Measurements from ENCODE around the gene SLAMF9. TPM values are rescaled to one million over a fixed set of nuclear protein-coding genes. Genes with fewer than 3 reads are reported as not detected.

Gene SLAMF9
- total and polyA plus RNA-seq, 2 of the 8 experiments (the other 6 are each of a cell fraction or from before 2014, with no cell fraction given): not detected

DNA sequence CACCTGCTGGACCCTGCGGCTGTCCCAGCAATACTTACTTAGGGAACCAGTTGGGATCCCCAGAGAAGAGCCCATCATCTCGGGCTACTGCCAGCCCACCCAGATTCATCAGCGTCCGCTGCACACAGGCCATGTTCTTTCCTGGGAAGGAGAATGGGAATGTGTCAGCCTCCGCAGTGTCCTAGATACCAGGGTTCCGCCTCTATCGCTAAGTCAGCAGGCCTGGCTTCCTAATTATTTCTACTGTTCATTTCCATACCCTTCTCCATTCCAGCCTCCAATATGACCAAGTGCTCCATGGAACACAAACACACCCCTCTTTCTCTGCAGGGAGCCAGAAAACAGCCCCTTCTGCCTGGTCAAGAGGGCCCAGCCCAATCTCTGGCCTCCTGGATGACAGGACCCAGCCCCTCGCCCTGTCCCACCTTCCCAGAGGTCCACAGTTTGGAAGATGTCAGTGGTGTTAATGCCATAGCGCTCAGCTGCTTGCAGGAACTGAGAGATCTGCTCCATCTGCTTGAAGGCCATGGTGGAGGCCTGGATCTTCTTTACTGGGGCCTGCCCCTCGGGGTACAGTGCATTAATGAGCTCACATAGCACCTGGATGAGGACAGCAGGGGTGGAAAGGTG lies 34.7 kb downstream of the SLAMF9 start:
- H3K18ac ChIP-seq (ENCODE audit: extremely low read depth, low read length): no peak overlapping the region
- no peak overlapping the region for H2BK12ac ChIP-seq (ENCODE audit: low read depth, low read length)
- H3K14ac ChIP-seq (ENCODE audit: insufficient read length): no peak overlapping the region
- peaks cover 0 to 12% of the 10 kb centered on the region in 2 experiments; a peak in 2 of 4 replicates for H3K79me2 ChIP-seq (ENCODE audit: control insufficient read depth in 1 of 2, insufficient read depth in 2 of 2, low read length in 2 of 2)
- no peak overlapping the region for H4K8ac ChIP-seq (ENCODE audit: extremely low read depth, insufficient read depth, low read length)
- no peak overlapping the region for H4K5ac ChIP-seq (ENCODE audit: insufficient read length, low read depth, low read length)
- H3K36me3 ChIP-seq (ENCODE audit: control insufficient read depth in 2 of 4, insufficient read depth in 4 of 4, low read length in 3 of 4): peaks cover 0 to 16% (median 2%) of the 10 kb centered on the region in 4 experiments; a peak in 4 of 8 replicates
- no peak overlapping the region for H3K4ac ChIP-seq (replicated peaks; ENCODE audit: insufficient read length, low read depth, low read length)
- no peak overlapping the region for H4K91ac ChIP-seq (replicated peaks; ENCODE audit: insufficient read length, low read length)
- no peak for DNase-seq (ENCODE audit: low read depth in 1 of 2, low spot score in 2 of 2)
- TF ChIP-seq, protein P1, sequence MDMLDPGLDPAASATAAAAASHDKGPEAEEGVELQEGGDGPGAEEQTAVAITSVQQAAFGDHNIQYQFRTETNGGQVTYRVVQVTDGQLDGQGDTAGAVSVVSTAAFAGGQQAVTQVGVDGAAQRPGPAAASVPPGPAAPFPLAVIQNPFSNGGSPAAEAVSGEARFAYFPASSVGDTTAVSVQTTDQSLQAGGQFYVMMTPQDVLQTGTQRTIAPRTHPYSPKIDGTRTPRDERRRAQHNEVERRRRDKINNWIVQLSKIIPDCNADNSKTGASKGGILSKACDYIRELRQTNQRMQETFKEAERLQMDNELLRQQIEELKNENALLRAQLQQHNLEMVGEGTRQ (IDR thresholded peaks at IDR 0.05; ENCODE audit: low read length): no peak
- TF ChIP-seq RFX5 (IDR thresholded peaks at IDR 0.05; ENCODE audit: borderline replicate concordance, low read depth, low read length): no peak
- TF ChIP-seq EZH2 (IDR thresholded peaks at IDR 0.05; ENCODE audit: low read depth, low read length, severe bottlenecking): no peak
- TF ChIP-seq GTF2F1 (IDR thresholded peaks at IDR 0.05; ENCODE audit: borderline replicate concordance, low read depth, low read length): no peak
- no peak for TF ChIP-seq ZNF274 (IDR thresholded peaks at IDR 0.05; ENCODE audit: borderline replicate concordance, extremely low read depth, low read length)
- no peak for TF ChIP-seq TEAD4 (IDR thresholded peaks at IDR 0.05; ENCODE audit: low read depth, low read length)
- peaks cover 6% of the 10 kb centered on the region; the same call in 1 of the 2 replicates for H3K23me2 ChIP-seq (ENCODE audit: low read depth, low read length)
- H3K23ac ChIP-seq (ENCODE audit: insufficient read length): no peak overlapping the region
- H3K9me3 ChIP-seq (ENCODE audit: insufficient read depth in 2 of 2, low read depth in 1 of 2, low read length in 1 of 2): no peaks in the 10 kb centered on the region
- H3K27me3 ChIP-seq (replicated peaks in 1 of 4; ENCODE audit: control insufficient read depth in 3 of 4, extremely low read depth in 1 of 4, insufficient read depth in 3 of 4, low read length in 3 of 4): peaks cover 0 to 8% (median 2%) of the 10 kb centered on the region in 4 experiments; a peak in 4 of 7 replicates
- peaks cover 3% of the 10 kb centered on the region for H3K79me1 ChIP-seq (ENCODE audit: low read depth, low read length)
- no peak overlapping the region for H2BK20ac ChIP-seq (ENCODE audit: low read length)
- H3K56ac ChIP-seq (replicated peaks; ENCODE audit: insufficient read length, low read depth, low read length): no peak overlapping the region
- H4K20me1 ChIP-seq (replicated peaks in 1 of 2; ENCODE audit: control insufficient read depth in 1 of 2, insufficient read depth in 2 of 2, low read length in 2 of 2): peaks cover 0 to 3% of the 10 kb centered on the region in 2 experiments
- 93% methylated on average over 10 of the region's 10 CpGs; no CpG with 5 or more reads in 1 of the 2 experiments for WGBS, 2 experiments (ENCODE audit: extremely low coverage in 1 of 2, insufficient coverage in 1 of 2, insufficient read length in 1 of 2, insufficient replicate concordance in 2 of 2, low coverage in 1 of 2, low lambda C conversion rate in 2 of 2, missing lambda C conversion rate in 1 of 2)
- CTCF ChIA-PET (ENCODE audit: partially characterized antibody): interaction anchor here (0.8 to 7.5 kb wide), 5 partner anchors 11 to 88 kb away, joined by 3 to 43 read pairs (median 9); no protein-coding TSS in a partner anchor
- no peak overlapping the region for H2BK5ac ChIP-seq (ENCODE audit: low read depth, low read length)
- no peak overlapping the region for H3K9ac ChIP-seq (replicated peaks in 1 of 4; ENCODE audit: extremely low read depth in 1 of 4, low read depth in 3 of 4, low read length in 3 of 4)
- H3K4me3 ChIP-seq (ENCODE audit: extremely low read depth in 1 of 4, insufficient read depth in 2 of 4, low read depth in 3 of 4, low read length in 4 of 4): no peak overlapping the region
- no peak overlapping the region; the same call in 1 of the 2 replicates for H2AK5ac ChIP-seq (ENCODE audit: low read depth, low read length)
- H3K27ac ChIP-seq (ENCODE audit: low read depth, low read length): no peak overlapping the region
- H3K4me2 ChIP-seq (ENCODE audit: insufficient read depth in 1 of 2, low read depth in 2 of 2, low read length in 2 of 2): no peak overlapping the region
- H2BK15ac ChIP-seq (ENCODE audit: low read length): no peak overlapping the region
- H3K4me1 ChIP-seq (replicated peaks in 1 of 4; ENCODE audit: control insufficient read depth in 3 of 4, insufficient read depth in 4 of 4, low read length in 3 of 4): peaks cover 14 to 32% (median 21%) of the 10 kb centered on the region in 4 experiments
- no peak overlapping the region for H2AFZ ChIP-seq (ENCODE audit: low read length)
- H2BK120ac ChIP-seq (replicated peaks; ENCODE audit: low read depth, low read length): no peak overlapping the region
- POLR2A ChIA-PET (ENCODE audit: partially characterized antibody): interaction anchor here (1.4 kb wide), 1 partner anchor 19 kb away, joined by 4 read pairs; the partner anchor contains the start of gene CFAP45
- FAIRE-seq: no peak

Measured in H1 (cell line).